Uterus (tissue), 2 donors: Measurements from ENCODE around the gene CFAP97D1.

ENCODE experiments used
- POLR2A ChIP-seq, 2 donors: fragments of 450-650 bp; IDR thresholded peaks; one replicate each; pipeline ENCODE4 v1.6.1; 2016; ENCODE audit warnings: antibody characterized with exemption in 2 of 2, mild to moderate bottlenecking in 1 of 2, moderate library complexity in 1 of 2
- TF ChIP-seq, protein P1 (sequence below), 4 experiments: fragments of 200-600 bp in 2 of 4; fragments of 450-650 bp in 2 of 4; sonication (generic) in 2 of 4; IDR thresholded peaks; one replicate each; pipeline ENCODE4 v1.5.1; 2016 to 2019; ENCODE audit warnings: antibody characterized with exemption in 4 of 4, mild to moderate bottlenecking in 2 of 4, moderate library complexity in 1 of 4

DNA sequence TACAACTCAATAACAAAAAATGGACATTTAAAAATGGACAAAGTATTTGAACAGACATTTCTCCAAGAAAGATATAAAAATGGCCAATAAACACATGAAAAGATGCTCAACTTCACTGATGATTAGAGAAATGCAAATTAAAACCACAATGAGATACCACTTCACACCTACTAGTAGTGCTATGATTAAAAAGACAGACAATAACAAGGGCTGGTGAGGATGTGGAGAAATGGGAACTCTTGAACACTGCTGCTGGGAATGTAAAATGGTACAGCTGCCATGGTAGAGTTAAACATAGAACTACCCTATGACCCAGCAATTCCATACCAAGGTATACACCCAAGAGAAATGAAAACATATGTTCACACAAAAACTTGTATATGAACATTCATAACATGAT lies 24.9 kb downstream of the CFAP97D1 start:
- TF ChIP-seq, protein P1, sequence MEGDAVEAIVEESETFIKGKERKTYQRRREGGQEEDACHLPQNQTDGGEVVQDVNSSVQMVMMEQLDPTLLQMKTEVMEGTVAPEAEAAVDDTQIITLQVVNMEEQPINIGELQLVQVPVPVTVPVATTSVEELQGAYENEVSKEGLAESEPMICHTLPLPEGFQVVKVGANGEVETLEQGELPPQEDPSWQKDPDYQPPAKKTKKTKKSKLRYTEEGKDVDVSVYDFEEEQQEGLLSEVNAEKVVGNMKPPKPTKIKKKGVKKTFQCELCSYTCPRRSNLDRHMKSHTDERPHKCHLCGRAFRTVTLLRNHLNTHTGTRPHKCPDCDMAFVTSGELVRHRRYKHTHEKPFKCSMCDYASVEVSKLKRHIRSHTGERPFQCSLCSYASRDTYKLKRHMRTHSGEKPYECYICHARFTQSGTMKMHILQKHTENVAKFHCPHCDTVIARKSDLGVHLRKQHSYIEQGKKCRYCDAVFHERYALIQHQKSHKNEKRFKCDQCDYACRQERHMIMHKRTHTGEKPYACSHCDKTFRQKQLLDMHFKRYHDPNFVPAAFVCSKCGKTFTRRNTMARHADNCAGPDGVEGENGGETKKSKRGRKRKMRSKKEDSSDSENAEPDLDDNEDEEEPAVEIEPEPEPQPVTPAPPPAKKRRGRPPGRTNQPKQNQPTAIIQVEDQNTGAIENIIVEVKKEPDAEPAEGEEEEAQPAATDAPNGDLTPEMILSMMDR (IDR thresholded peaks at IDR 0.05): no peak
- TF ChIP-seq POLR2A (IDR thresholded peaks at IDR 0.05): no peak
